ENCODE measurements around the gene SBNO2. TPM values are rescaled to one million over a fixed set of nuclear protein-coding genes. Genes with fewer than 3 reads are reported as not detected.
A peak's percentile ranks its signal among the peaks of the same experiment; 100 is the strongest.

The SBNO2 gene
- total and polyA plus RNA-seq, 2 donors (not counting 1 experiment from before 2014, with no cell fraction given) = 42.8 to 83.3 TPM

GRCh38 chr19:1070931-1071791 is 102.9 kb downstream of the SBNO2 start:
- 94% methylated on average over 99 of the region's 99 CpGs for WGBS (ENCODE audit: insufficient coverage)
- intact Hi-C loops (cut with micrococcal nuclease) = no loop called here
- H3K9ac ChIP-seq (ENCODE audit: low read length) = no peak overlapping the region
- ChIA-PET CTCF (interaction anchor here (0.5 kb wide), 1 partner anchor 39 kb away, joined by 3 read pairs; no protein-coding TSS in a partner anchor), POLR2A (interaction anchor here (0.7 to 1.2 kb wide), 3 partner anchors 30 to 61 kb away, joined by 3 read pairs; no protein-coding TSS in a partner anchor)
- no peak overlapping the region for H3K4me3 ChIP-seq (ENCODE audit: control extremely low read depth in 1 of 5, extremely low read depth in 1 of 5, insufficient read depth in 1 of 5, low read depth in 2 of 5, low read length in 4 of 5)
- Mint-ChIP-seq H3K4me3 (peak overlapping the region; percentile 34), H3K27me3 (no peaks in the 10 kb centered on the region), H3K4me1 (peaks cover 47% of the 10 kb centered on the region), H3K27ac (peak overlapping the region; percentile 46), H3K9me3 (ENCODE audit: insufficient read depth) (no peaks in the 10 kb centered on the region)
- H3K4me1 ChIP-seq (ENCODE audit: control insufficient read depth in 2 of 2, insufficient read depth in 2 of 2, low read length in 2 of 2) = peaks cover 64 to 81% of the 10 kb centered on the region in 2 donors
- DNase-seq (no peak), ATAC-seq (ENCODE audit: low read depth) (no peak)
- TF ChIP-seq, protein P1, sequence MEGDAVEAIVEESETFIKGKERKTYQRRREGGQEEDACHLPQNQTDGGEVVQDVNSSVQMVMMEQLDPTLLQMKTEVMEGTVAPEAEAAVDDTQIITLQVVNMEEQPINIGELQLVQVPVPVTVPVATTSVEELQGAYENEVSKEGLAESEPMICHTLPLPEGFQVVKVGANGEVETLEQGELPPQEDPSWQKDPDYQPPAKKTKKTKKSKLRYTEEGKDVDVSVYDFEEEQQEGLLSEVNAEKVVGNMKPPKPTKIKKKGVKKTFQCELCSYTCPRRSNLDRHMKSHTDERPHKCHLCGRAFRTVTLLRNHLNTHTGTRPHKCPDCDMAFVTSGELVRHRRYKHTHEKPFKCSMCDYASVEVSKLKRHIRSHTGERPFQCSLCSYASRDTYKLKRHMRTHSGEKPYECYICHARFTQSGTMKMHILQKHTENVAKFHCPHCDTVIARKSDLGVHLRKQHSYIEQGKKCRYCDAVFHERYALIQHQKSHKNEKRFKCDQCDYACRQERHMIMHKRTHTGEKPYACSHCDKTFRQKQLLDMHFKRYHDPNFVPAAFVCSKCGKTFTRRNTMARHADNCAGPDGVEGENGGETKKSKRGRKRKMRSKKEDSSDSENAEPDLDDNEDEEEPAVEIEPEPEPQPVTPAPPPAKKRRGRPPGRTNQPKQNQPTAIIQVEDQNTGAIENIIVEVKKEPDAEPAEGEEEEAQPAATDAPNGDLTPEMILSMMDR (IDR thresholded peaks at IDR 0.05) = no peak
- no peak for TF ChIP-seq EZH2 (IDR thresholded peaks at IDR 0.05; ENCODE audit: borderline replicate concordance, insufficient read depth, low read depth, low read length, poor library complexity, severe bottlenecking)
- H3K36me3 ChIP-seq (replicated peaks in 1 of 2; ENCODE audit: control extremely low read depth in 1 of 2, control insufficient read depth in 1 of 2, extremely low read depth in 1 of 2, insufficient read depth in 2 of 2, low read length in 1 of 2) = peaks cover 0 to 67% of the 10 kb centered on the region in 2 experiments
- peak overlapping the region in 1 of 2 donors; percentile 15 for H3K27ac ChIP-seq (ENCODE audit: low read length in 2 of 2)
- H2AFZ ChIP-seq (ENCODE audit: insufficient read depth, low read depth, low read length, poor library complexity, severe bottlenecking) = no peak overlapping the region
- peak overlapping the region; percentile 37 for H3K4me2 ChIP-seq (replicated peaks; ENCODE audit: low read depth, low read length, poor library complexity, severe bottlenecking)
- no peaks in the 10 kb centered on the region for H3K9me3 ChIP-seq (ENCODE audit: control extremely low read depth in 1 of 3, control insufficient read depth in 2 of 3, insufficient read depth in 1 of 3, low read length in 2 of 3)
- H4K20me1 ChIP-seq (ENCODE audit: control insufficient read depth, insufficient read depth, low read length, poor library complexity, severe bottlenecking) = peaks cover 72% of the 10 kb centered on the region
- H3K27me3 ChIP-seq (replicated peaks in 1 of 4; ENCODE audit: control extremely low read depth in 1 of 4, control insufficient read depth in 3 of 4, insufficient read depth in 4 of 4, low read length in 3 of 4) = no peaks in the 10 kb centered on the region
- peaks cover 81% of the 10 kb centered on the region for H3K79me2 ChIP-seq (ENCODE audit: control insufficient read depth, insufficient read depth, low read length)

DNA sequence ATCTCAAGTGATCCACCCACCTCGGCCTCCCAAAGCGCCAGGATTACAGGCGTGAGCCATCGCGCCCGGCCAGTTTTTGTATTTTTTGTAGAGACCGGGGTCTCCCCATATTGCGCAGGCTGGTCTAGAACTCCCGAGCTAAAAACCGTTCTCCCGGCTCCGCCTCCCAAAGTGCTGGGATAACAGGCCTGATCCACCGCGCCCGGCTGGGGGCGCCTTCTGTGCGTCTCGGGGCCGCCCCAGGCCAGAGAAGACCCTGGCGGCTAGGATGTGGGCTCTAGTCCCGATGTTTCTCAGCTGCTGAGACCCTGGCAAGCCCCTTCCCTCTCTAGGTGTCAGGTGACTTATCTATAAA is 103.5 kb downstream of the SBNO2 start:
- ATAC-seq (ENCODE audit: low read depth) (no peak), DNase-seq (no peak)
- peak overlapping the region; percentile 37 for H3K4me2 ChIP-seq (replicated peaks; ENCODE audit: low read depth, low read length, poor library complexity, severe bottlenecking)
- H3K4me3 ChIP-seq (ENCODE audit: control extremely low read depth in 1 of 5, extremely low read depth in 1 of 5, insufficient read depth in 1 of 5, low read depth in 2 of 5, low read length in 4 of 5) = no peak overlapping the region
- no peak overlapping the region for H3K9ac ChIP-seq (ENCODE audit: low read length)
- Mint-ChIP-seq H3K27ac (peak overlapping the region; percentile 46), H3K9me3 (ENCODE audit: insufficient read depth) (no peaks in the 10 kb centered on the region), H3K27me3 (no peaks in the 10 kb centered on the region), H3K4me3 (no peak overlapping the region), H3K4me1 (peaks cover 44% of the 10 kb centered on the region)
- no peak overlapping the region for H2AFZ ChIP-seq (ENCODE audit: insufficient read depth, low read depth, low read length, poor library complexity, severe bottlenecking)
- TF ChIP-seq EZH2 (IDR thresholded peaks at IDR 0.05; ENCODE audit: borderline replicate concordance, insufficient read depth, low read depth, low read length, poor library complexity, severe bottlenecking) = no peak
- TF ChIP-seq, protein P1 (IDR thresholded peaks at IDR 0.05) = no peak
- peak overlapping the region in 1 of 2 donors; percentile 15 for H3K27ac ChIP-seq (ENCODE audit: low read length in 2 of 2)
- H3K79me2 ChIP-seq (ENCODE audit: control insufficient read depth, insufficient read depth, low read length) = peaks cover 75% of the 10 kb centered on the region
- ChIA-PET CTCF (interaction anchor here (0.5 kb wide), 1 partner anchor 38 kb away, joined by 3 read pairs; no protein-coding TSS in a partner anchor), POLR2A (interaction anchor here (0.7 to 6.3 kb wide), 5 partner anchors 16 to 62 kb away, joined by 3 to 97 read pairs (median 3); no protein-coding TSS in a partner anchor)
- intact Hi-C loops (cut with micrococcal nuclease) = no loop called here
- no peaks in the 10 kb centered on the region for H3K9me3 ChIP-seq (ENCODE audit: control extremely low read depth in 1 of 3, control insufficient read depth in 2 of 3, insufficient read depth in 1 of 3, low read length in 2 of 3)
- peaks cover 78% of the 10 kb centered on the region for H4K20me1 ChIP-seq (ENCODE audit: control insufficient read depth, insufficient read depth, low read length, poor library complexity, severe bottlenecking)
- peaks cover 0 to 61% of the 10 kb centered on the region in 2 experiments for H3K36me3 ChIP-seq (replicated peaks in 1 of 2; ENCODE audit: control extremely low read depth in 1 of 2, control insufficient read depth in 1 of 2, extremely low read depth in 1 of 2, insufficient read depth in 2 of 2, low read length in 1 of 2)
- H3K27me3 ChIP-seq (replicated peaks in 1 of 4; ENCODE audit: control extremely low read depth in 1 of 4, control insufficient read depth in 3 of 4, insufficient read depth in 4 of 4, low read length in 3 of 4) = no peaks in the 10 kb centered on the region
- 98% methylated on average over 21 of the region's 21 CpGs for WGBS (ENCODE audit: insufficient coverage)
- H3K4me1 ChIP-seq (ENCODE audit: control insufficient read depth in 2 of 2, insufficient read depth in 2 of 2, low read length in 2 of 2) = peaks cover 64 to 81% of the 10 kb centered on the region in 2 donors
